ENCODE data around the gene KCNV2.

KCNV2 gene

DNA sequence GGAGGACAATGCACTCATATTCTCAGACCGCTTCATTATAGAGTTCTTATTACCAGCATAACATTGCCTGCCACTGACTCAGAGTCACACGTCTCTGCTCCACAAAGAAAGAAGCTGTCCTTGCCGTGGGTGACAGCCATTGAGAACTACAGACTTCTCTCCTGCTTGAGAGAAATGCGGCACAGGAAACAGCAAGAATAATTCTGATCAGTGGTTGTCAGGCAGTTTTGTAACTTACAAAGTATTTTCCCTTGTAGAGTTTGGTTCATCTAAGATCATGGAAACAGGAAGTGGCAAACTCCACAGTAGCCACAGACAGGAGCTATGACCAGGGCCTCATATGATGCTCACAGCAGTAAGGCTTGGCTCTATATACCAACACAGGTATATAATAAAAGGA, 47.0 kb downstream of the KCNV2 start:
- DNase-seq = no peak

- no peak for DNase-seq
Observed at GRCh38 chr9:2765250-2765880, 48.1 kb downstream of the KCNV2 start.

DNA sequence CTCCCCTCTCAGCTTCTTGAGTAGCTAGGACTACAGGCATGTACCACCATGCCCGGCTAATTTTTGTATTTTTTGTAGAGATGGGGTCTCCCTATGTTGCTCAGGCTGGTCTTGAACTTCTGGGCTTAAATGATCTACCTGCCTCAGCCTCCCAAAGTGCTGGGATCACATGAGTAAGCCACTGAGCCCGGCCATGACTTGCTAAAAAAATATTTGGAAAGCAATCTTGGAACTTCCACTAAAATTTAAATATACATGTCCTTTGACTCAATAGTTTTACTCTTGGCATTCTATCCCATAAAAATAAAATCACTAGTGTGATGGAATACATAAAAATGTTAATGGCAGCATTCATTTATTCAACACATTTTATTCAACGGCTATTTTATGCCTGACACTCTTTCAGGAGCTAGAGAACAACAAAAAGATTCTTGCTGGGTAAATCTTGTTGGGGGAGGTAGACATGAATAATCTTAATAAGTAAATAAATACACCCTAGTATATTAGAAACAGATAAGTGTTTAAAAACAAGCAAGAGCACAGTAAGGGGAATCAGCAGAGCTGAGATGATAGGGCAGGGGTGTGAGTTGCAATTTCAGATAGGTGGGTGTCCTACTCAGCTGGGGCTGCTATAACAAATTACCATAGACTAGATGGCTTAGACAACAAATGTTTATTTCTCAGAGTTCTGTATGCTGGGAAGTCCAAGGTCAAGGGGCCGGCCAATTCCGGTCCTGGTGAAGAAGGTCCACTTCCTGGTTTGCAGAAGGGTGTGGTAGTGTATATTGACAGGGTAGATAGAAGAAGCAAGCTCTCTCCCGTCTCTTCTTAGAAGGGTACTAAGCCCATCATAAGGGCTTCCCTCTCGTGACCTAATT, 50.7 kb downstream of the KCNV2 start:
- DNase-seq = no peak

DNA sequence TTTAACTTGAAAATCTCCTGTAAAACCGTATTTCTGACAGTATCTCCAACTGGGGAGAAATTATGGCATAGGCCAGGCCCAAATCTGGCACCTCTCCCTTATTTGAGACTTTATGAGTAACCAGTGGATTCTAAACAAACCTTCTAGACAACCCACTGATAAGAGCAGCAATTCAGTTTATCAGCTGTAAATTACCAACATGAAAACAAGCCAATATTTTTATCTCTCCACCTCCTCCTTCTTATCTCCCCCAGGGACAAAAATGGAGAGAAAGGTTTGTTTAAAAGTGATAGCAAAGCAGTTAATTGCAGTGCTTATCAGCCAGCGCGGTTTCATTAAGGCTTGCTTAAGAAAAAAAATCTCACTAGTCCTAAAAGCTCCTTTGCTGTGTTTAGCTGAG, 53.8 kb downstream of the KCNV2 start:
- DNase-seq = no peak

GRCh38 chr9:2771661-2772060, 54.4 kb downstream of the KCNV2 start:
- no peak for DNase-seq

DNA sequence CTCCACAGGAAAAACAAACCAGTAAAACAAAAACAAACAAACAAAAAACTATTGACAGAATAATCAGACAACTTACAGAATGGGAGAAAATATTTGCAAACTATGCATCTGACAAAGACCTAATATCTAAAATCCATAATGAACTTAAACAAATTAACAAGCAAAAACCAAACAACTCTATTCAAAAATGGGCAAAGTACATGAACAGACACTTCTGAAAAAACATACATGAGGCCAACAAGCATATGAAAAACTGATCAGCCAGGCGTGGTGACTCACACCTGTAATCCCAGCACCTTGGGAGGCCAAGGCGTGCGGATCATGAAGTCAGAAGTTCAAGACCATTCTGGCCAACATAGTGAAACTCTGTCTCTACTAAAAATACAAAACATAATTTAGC, 60.1 kb downstream of the KCNV2 start:
- DNase-seq = no peak

- no peak for DNase-seq
Observed at GRCh38 chr9:2778816-2779215, 61.5 kb downstream of the KCNV2 start.
